ENCODE measurements around the gene RB1.

The RB1 gene

DNA sequence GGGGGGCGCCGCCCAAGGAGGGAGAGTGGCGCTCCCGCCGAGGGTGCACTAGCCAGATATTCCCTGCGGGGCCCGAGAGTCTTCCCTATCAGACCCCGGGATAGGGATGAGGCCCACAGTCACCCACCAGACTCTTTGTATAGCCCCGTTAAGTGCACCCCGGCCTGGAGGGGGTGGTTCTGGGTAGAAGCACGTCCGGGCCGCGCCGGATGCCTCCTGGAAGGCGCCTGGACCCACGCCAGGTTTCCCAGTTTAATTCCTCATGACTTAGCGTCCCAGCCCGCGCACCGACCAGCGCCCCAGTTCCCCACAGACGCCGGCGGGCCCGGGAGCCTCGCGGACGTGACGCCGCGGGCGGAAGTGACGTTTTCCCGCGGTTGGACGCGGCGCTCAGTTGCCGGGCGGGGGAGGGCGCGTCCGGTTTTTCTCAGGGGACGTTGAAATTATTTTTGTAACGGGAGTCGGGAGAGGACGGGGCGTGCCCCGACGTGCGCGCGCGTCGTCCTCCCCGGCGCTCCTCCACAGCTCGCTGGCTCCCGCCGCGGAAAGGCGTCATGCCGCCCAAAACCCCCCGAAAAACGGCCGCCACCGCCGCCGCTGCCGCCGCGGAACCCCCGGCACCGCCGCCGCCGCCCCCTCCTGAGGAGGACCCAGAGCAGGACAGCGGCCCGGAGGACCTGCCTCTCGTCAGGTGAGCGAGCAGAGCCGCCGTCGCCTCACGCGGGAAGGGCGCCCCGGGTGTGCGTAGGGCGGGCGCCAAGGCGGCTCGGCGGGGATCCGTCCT, at the start of gene RB1:
RB1 (plus strand) TSS at position 393 of the 784 bp plus-strand sequence; CDS start at position 555, 162 bp downstream.
- peak; percentile 83 for DNase-seq

GRCh38 chr13:48253849-48254248, 49.7 kb upstream of the RB1 start:
- DNase-seq: no peak

- DNase-seq: no peak
Measured at GRCh38 chr13:48255090-48255489, 48.5 kb upstream of the RB1 start.

- no peak for DNase-seq
Measured at GRCh38 chr13:48255954-48256353, 47.6 kb upstream of the RB1 start.

GRCh38 chr13:48258002-48258401, 45.5 kb upstream of the RB1 start:
- no peak for DNase-seq

GRCh38 chr13:48258430-48258829, 45.1 kb upstream of the RB1 start:
- no peak for DNase-seq

DNA sequence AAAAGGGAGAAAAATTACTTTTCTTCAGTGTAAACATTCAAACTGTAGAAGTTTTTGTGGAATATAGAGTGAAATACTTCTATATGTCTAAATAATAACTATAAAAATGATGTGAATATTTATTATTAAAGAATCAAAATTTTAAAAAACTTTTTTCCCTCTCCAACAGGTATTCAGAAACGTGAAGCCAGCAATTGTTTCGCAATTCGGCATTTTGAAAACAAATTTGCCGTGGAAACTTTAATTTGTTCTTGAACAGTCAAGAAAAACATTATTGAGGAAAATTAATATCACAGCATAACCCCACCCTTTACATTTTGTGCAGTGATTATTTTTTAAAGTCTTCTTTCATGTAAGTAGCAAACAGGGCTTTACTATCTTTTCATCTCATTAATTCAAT, 42.6 kb upstream of the RB1 start:
- DNase-seq: no peak

DNA sequence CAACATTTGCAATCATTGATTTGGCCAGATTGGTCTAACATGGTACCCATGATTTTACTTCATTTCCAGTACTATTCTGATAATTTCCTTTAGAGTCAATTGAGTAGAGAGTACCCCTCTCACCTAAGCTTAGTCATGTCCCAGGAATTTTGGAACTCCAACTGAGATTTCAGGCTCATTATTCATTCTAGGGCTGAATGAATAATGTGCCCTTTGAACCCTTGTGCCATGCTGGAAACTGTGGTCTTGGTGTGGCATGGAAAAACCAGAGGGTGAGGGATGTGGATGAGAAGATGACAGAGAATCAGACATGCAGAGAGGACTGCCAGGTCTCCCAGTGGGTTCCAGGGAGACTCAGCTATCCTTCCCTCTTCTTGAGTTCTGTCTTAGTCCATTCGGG, 40.4 kb upstream of the RB1 start:
- DNase-seq: no peak

DNA sequence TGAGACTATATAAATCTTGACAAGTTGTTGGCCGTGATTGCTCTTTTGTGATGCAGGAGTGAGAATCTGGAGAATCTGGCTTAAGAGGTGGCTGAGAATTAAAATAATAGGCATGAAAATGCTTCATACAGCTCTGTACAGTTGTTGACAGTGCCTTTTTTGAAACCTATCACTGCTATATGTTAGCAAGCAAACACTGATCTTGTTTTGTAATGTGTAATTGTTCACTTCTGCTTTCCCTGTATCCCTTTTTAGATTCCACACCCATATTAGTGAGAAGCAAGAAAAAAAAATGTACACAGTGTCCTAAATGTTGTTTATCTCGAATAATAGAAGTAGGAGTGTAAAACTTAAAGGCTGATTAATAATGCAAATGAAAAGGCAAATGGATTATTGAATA, 39.5 kb upstream of the RB1 start:
- peak; percentile 46 for DNase-seq

DNA sequence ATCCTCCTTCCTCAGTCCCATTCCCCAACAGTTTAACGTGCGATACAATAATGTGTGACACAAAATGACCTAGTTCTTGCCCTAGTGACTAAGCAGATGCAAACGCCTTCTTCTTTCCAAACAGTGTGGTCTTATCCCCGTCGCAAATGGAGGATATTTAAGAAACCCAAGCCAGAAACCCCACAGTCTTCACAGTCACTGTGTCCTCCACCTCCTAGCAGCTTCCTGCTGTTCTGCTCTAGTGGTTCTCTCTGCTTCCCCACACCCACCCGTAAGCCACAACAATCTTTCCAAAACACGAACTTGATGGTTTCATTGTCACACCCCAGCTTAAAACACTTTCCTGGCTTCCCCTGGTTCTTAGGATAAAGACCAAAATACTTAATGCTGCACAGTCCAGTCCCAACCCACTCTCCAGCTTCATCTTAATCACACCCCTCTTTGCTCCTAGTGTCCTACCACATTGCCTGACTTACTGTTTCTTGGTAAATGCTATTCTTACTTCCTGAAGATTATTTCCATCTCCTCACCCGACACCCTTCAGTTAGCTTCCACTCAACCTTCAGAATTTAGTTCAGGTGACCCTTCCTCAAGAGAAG, 38.2 kb upstream of the RB1 start:
- peak; percentile 85 for DNase-seq

DNA sequence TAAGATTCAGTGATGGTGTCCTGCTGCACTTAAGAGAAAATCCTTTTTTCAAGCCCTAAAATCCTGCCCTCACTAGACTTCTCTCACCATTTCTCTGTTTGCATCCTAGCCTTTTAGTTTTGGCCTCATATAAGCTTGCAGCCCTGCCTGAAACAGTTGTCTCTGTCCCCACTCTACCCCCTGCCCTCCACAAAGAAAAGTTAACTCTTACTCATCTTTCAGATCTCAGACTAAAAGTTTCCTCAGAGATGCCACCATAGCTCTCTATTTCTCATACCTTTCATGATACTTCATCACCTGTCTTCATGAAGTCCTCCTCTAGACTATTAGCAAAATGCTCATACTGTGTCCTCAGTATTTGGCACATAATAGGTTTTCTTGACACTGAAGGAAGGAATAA, 37.4 kb upstream of the RB1 start:
- no peak for DNase-seq

DNA sequence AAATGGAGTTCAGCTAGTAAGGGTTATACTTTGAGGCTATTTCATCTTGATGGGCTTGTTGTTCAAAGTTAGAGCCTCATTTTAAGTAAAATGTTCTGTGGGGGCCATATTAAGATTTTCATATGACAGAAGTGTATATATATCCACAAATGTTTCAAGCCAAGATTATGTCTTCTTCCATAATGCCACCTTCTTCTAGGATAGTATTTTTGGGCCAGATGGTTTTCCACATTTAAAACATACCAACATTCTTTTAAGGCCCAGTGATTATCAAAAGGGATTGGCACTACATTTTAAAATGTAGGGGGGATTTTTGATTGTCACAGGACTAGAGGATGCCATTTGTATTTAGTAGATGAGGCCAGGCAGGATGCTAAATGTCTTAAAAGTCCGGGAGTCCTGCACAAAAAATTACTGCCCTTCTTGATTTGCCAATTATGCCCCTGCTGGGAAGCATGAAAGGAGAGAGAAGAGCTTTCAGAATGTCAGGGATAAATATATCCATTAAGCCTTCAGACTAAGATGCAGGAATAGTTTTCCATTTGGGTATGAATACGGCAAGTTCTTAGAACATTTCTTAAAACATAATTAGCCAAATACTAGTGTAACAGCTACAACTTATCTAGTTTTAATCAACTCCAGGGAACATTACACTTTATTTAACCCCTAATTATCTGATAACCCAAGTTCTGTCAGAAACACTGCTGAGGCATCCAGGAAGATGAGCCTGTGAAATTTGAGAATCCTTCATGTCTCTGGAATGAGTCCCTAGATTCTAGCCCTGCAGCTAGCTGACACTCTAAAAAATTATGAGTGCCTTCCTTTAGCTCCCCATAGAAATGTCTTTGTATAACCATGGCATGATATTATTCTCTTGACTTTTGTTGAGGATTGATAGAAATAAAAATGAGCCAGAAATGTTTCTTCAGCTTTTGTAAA, 36.6 kb upstream of the RB1 start:
- DNase-seq: no peak

DNA sequence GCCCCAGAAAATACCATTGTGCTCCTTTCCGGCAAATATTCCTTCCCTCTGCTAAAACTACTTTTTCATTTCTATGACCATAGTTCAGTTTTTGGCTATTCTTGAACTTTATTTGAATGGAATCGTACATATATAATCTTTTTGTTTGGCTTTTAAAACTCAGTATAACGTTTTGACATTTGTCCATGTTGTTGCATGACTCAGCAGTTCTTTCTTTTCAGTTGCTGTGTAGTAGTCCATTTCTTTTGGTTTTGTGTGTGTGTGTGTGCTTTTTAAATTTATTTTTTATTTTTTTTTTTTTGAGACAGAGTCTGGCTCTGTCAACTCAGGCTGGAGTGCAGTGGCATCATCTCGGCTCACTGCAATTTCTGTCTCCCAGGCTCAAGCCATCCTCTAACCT, 35.5 kb upstream of the RB1 start:
- DNase-seq: no peak

GRCh38 chr13:48273346-48273745, 30.2 kb upstream of the RB1 start:
- no peak for DNase-seq

- DNase-seq: no peak
Measured at GRCh38 chr13:48275507-48275906, 28.0 kb upstream of the RB1 start.

GRCh38 chr13:48278806-48279205, 24.7 kb upstream of the RB1 start:
- no peak for DNase-seq

GRCh38 chr13:48281556-48281955, 22.0 kb upstream of the RB1 start:
- DNase-seq: no peak

DNA sequence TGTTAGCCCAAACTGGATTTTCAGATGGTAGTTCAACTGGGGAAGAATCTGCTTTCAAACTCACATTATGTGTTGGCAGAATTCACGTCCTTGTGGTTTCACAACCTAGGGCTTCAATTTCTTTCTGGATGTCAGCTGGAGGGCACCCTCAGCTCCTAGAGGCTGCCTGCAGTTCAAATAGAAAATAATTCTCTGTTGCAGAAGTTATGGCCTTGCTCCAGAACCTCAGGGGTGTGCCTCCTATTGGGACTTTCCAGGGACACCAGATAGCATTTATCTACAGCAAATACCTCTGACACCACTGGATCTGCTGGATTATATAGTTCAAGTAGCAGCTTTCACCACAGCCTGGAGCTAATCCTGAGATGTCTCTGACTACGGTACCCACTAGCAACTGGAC, 11.8 kb upstream of the RB1 start:
- no peak for DNase-seq

GRCh38 chr13:48292650-48293049, 10.9 kb upstream of the RB1 start:
- no peak for DNase-seq

GRCh38 chr13:48294653-48295052, 8.9 kb upstream of the RB1 start:
- DNase-seq: no peak

- DNase-seq: no peak
Measured at GRCh38 chr13:48295271-48295670, 8.3 kb upstream of the RB1 start.

DNA sequence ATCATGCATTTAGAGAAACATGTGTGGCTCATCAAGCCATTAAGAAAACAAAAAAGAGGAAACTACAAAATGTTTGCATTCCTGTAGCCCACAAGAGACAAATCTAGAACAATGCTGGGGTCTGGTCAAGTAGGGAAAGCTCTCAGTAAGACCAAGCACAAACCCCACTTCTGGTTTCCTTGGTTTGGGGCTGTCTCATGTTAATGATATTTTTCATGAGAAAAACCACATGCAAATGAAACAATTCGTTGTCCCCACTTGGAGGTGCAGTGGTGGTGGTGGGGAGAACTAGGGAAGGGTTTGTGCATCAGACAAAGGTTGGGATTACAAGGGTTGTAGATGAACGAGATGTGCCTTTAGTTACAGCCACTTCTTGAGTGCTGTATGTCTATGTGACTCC, 7.0 kb upstream of the RB1 start:
- DNase-seq: peak; percentile 75

DNA sequence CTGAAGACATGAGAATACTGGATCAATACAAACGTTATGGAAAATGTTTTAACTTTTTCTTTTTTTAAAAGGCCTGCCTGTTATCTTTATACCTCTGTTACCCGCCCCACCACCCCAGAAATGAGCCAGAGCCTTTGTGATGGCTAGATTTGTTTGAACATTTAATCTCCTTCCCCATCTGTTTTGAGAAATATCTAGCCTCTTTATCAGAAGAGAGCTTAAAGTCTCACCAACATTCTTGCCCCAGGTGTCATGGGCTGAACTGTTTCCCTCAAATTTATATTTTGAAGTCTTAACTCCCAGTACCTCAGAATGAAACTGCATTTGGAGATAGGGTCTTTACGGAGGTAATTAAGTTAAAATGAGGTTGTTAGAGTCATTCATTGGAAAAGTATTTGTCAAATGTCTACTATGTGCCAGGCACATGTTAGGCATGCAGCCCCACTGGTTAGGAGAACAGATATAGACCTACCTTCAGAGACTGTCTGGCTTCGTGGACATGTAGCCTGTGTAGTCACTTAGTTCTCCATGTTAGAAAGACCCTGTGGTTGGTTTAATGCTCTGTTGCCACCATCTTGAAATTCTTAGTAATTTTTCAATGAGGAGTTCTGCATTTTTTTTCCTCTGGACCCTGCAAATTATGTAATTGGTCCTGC, 6.3 kb upstream of the RB1 start:
- DNase-seq: no peak
